AG04450 (cell line): ENCODE results near the gene FGG. TPM values are rescaled to one million over a fixed set of nuclear protein-coding genes. Genes with fewer than 3 reads are reported as not detected.

ENCODE experiments used
- CTCF ChIA-PET: fragments of 300-600, 350-600 bp; formaldehyde crosslinking; extraction: SDS; loops from one replicate; lab custom pipeline; 2022; ENCODE audit warnings: antibody characterized with exemption, inconsistent platforms; lab: Charles Lee
- POLR2A ChIA-PET: fragments of 350-600 bp; formaldehyde crosslinking; extraction: SDS; loops from one replicate; lab custom pipeline; 2021; ENCODE audit warnings: antibody characterized with exemption, inconsistent platforms; lab: Yijun Ruan, JAX
- DNase-seq: peaks from one replicate; pipeline ENCODE4 v3.0.0-alpha.2; 2011; ENCODE audit warnings: low read depth, low spot score
- H3K27ac ChIP-seq: one replicate; pipeline ENCODE4 v1.5.1; 2012; ENCODE audit warnings: low read depth, low read length, control low read depth
- H3K27me3 ChIP-seq: one replicate; pipeline ENCODE4 v1.6.0; 2012; ENCODE audit warnings: low read length; ENCODE audit not compliant: control insufficient read depth, insufficient read depth
- H3K4me3 ChIP-seq: 2 replicates; pipeline ENCODE4 v1.5.1; 2011; ENCODE audit warnings: mild to moderate bottlenecking, low read depth, low read length, control low read depth
- H3K9me3 ChIP-seq: 2 replicates; pipeline ENCODE4 v1.5.1; 2012; ENCODE audit warnings: low read length; ENCODE audit not compliant: control insufficient read depth, insufficient read depth
- polyA plus RNA-seq: library from polyadenylated mRNA; depleted of rRNA; stranded (reverse); fragments of >200 nt; gene quantifications from 2 replicates; pipeline ENCODE4 v1.2.3, GENCODE V29; 2011
- TF ChIP-seq, protein P1 (sequence below): IDR thresholded peaks from 2 replicates; pipeline ENCODE4 v1.5.1; 2011; ENCODE audit warnings: low read depth, low read length, control low read depth, inconsistent platforms

The FGG gene
- polyA plus RNA-seq, 1 experiment = 0.07 TPM

DNA sequence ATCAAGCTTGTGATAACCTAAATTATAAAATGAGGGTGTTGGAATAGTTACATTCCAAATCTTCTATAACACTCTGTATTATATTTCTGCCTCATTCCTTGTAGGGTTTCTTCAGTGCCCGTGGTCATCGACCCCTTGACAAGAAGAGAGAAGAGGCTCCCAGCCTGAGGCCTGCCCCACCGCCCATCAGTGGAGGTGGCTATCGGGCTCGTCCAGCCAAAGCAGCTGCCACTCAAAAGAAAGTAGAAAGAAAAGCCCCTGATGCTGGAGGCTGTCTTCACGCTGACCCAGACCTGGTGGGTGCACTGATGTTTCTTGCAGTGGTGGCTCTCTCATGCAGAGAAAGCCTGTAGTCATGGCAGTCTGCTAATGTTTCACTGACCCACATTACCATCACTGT is 46.8 kb downstream of the FGG start:
- POLR2A ChIA-PET = no interaction called here
- CTCF ChIA-PET = interaction anchor here (2.0 kb wide), 1 partner anchor 53 kb away, joined by 8 read pairs; no protein-coding TSS in a partner anchor
- Histone ChIP-seq H3K27ac (no peak overlapping the region), H3K4me3 (no peak overlapping the region), H3K27me3 (no peaks in the 10 kb centered on the region), H3K9me3 (no peaks in the 10 kb centered on the region)
- no peak for DNase-seq
- TF ChIP-seq, protein P1, sequence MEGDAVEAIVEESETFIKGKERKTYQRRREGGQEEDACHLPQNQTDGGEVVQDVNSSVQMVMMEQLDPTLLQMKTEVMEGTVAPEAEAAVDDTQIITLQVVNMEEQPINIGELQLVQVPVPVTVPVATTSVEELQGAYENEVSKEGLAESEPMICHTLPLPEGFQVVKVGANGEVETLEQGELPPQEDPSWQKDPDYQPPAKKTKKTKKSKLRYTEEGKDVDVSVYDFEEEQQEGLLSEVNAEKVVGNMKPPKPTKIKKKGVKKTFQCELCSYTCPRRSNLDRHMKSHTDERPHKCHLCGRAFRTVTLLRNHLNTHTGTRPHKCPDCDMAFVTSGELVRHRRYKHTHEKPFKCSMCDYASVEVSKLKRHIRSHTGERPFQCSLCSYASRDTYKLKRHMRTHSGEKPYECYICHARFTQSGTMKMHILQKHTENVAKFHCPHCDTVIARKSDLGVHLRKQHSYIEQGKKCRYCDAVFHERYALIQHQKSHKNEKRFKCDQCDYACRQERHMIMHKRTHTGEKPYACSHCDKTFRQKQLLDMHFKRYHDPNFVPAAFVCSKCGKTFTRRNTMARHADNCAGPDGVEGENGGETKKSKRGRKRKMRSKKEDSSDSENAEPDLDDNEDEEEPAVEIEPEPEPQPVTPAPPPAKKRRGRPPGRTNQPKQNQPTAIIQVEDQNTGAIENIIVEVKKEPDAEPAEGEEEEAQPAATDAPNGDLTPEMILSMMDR = no peak

DNA sequence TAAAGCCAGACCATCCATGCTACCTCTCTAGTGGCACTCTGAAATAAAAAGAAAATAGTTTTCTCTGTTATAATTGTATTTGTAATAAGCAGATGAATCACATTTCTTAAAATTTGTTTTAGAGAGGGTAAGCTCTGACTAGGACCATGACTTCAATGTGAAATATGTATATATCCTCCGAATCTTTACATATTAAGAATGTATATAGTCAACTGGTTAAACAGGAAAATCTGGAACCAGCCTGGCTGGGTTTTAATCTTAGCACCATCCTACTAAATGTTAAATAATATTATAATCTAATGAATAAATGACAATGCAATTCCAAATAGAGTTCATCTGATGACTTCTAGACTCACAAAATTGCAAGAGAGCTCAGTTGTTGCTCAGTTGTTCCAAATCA is 48.1 kb downstream of the FGG start:
- Histone ChIP-seq H3K27me3 (no peaks in the 10 kb centered on the region), H3K9me3 (no peaks in the 10 kb centered on the region), H3K27ac (no peak overlapping the region), H3K4me3 (no peak overlapping the region)
- TF ChIP-seq, protein P1 = no peak
- CTCF ChIA-PET = interaction anchor here (1.1 to 2.0 kb wide), 2 partner anchors 54 to 58 kb away, joined by 3 to 8 read pairs; no protein-coding TSS in a partner anchor
- POLR2A ChIA-PET = no interaction called here
- DNase-seq = no peak

DNA sequence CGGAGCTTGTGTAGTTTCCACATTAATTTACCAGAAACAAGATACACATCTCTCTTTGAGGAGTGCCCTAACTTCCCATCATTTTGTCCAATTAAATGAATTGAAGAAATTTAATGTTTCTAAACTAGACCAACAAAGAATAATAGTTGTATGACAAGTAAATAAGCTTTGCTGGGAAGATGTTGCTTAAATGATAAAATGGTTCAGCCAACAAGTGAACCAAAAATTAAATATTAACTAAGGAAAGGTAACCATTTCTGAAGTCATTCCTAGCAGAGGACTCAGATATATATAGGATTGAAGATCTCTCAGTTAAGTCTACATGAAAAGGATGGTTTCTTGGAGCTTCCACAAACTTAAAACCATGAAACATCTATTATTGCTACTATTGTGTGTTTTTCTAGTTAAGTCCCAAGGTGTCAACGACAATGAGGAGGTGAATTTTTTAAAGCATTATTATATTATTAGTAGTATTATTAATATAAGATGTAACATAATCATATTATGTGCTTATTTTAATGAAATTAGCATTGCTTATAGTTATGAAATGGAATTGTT is 49.7 kb downstream of the FGG start, which contains the start of gene FGB:
TSS of gene FGB (plus strand) at position 315 of the 558 bp plus-strand sequence. CDS start at position 323, 8 bp downstream.
- no peak for DNase-seq
- POLR2A ChIA-PET = no interaction called here
- Histone ChIP-seq H3K27ac (no peak within 1 kb of the TSS), H3K9me3 (no peaks in the 10 kb centered on the region), H3K27me3 (no peaks in the 10 kb centered on the region), H3K4me3 (no peak within 1 kb of the TSS)
- CTCF ChIA-PET = interaction anchor here (1.1 to 2.6 kb wide), 6 partner anchors 10 to 217 kb away, joined by 3 to 19 read pairs (median 6); partner anchors contain the start of gene PLRG1
- TF ChIP-seq, protein P1 = no peak

DNA sequence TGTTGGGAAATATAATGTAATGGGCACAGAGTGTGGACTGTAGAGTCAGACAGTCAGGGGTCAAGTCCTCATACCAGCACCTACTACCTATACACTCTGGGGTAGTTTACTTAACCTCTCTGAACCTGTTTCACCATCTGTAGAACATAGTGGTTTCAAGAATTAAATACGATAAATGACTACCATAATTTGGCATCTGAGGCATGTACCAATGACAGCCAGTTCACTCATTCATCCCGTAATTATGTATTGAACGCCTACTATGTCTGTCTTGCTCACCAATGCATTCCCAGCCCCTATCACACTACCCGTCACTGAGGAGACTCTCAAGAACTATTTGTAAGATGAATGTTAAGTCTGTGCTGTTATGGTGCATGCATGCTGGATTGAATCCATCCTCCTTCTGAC is 51.6 kb downstream of the FGG start:
- Histone ChIP-seq H3K9me3 (no peaks in the 10 kb centered on the region), H3K27ac (no peak overlapping the region), H3K27me3 (no peaks in the 10 kb centered on the region), H3K4me3 (no peak overlapping the region)
- TF ChIP-seq, protein P1 = no peak
- DNase-seq = no peak
- ChIA-PET POLR2A (no interaction called here), CTCF (interaction anchor here (0.6 to 5.8 kb wide), 3 partner anchors 10 to 61 kb away, joined by 3 to 183 read pairs (median 57); partner anchors contain the start of gene PLRG1)

DNA sequence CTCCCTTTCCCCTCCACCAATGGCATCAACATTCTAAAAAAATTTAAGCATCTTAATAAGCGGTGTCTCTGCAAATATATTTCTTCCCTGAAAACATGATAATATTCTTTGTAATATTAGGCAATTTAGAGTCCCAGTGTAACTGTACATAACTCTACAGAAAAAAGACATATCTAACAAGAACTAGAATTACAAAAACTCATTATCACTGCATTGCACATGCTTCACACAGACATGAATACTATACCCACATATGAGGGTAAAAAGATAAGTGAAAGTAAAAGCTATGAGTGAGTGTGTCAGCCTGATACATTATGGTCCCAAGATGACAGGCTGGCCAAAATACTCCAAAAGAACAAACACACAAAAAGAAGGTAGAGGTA is 52.0 kb downstream of the FGG start:
- no peak for DNase-seq
- no peaks in the 10 kb centered on the region for H3K27me3 ChIP-seq
- TF ChIP-seq, protein P1 = no peak
- H3K4me3 ChIP-seq = no peak overlapping the region
- POLR2A ChIA-PET = no interaction called here
- H3K27ac ChIP-seq = no peak overlapping the region
- CTCF ChIA-PET = interaction anchor here (0.6 to 5.8 kb wide), 4 partner anchors 11 to 61 kb away, joined by 3 to 183 read pairs (median 36); partner anchors contain the start of gene PLRG1
- H3K9me3 ChIP-seq = no peaks in the 10 kb centered on the region
